GM10266 (cell line): ENCODE measurements around the gene CDK5RAP1.
A peak's percentile ranks its signal among the peaks of the same experiment; 100 is the strongest.

Experiments used
- DNase-seq: peaks from one replicate; pipeline ENCODE4 v3.0.0; 2012; ENCODE audit errors: extremely low spot score
- CTCF ChIP-seq: IDR thresholded peaks from 2 replicates; pipeline ENCODE4 v1.5.1; 2012; ENCODE audit warnings: mild to moderate bottlenecking, low read depth; ENCODE audit not compliant: control insufficient read depth, insufficient read depth; ENCODE audit errors: missing control alignments

CDK5RAP1 gene

GRCh38 chr20:33401184-33401920 is at the start of gene CDK5RAP1:
Gene CDK5RAP1 (minus strand): TSS chr20:33401519. CDS start chr20:33397064, 4,455 bp downstream.
- peak; percentile 88 for DNase-seq
- no peak for TF ChIP-seq CTCF

- TF ChIP-seq CTCF, result no peak
- no peak for DNase-seq
These were observed 49.5 kb upstream of the CDK5RAP1 start for GRCh38 chr20:33450867-33451266.

GRCh38 chr20:33445881-33446625 is 44.7 kb upstream of the CDK5RAP1 start:
- TF ChIP-seq CTCF, result no peak
- DNase-seq, result no peak

- TF ChIP-seq CTCF, result peak; percentile 54
- DNase-seq, result no peak
These were observed 43.7 kb upstream of the CDK5RAP1 start for GRCh38 chr20:33444797-33445560.

- no peak for TF ChIP-seq CTCF
- peak; percentile 99 for DNase-seq
These were observed 42.4 kb upstream of the CDK5RAP1 start, which contains the start of gene SNTA1 for GRCh38 chr20:33443512-33444239. Gene SNTA1 (minus strand): TSS chr20:33443763. CDS start chr20:33443620, 143 bp downstream.

- DNase-seq, result no peak
- TF ChIP-seq CTCF, result no peak
These were observed 41.7 kb upstream of the CDK5RAP1 start for GRCh38 chr20:33443006-33443511.
